A673 (cell line): ENCODE data around the gene MID1. TPM values are rescaled to one million over a fixed set of nuclear protein-coding genes. Genes with fewer than 3 reads are reported as not detected.

Experiments used
- BruUV-seq: library from RNA; stranded (reverse); fragments of 400-500 nt; replicated peaks from 2 replicates; lab custom pipeline; 2021; lab: Mats Ljungman, UMichigan
- CTCF ChIA-PET: fragments of 300-600 bp; sonication (Branson Sonifier 250); formaldehyde crosslinking; loops from one replicate; lab custom pipeline; 2022; ENCODE audit warnings: antibody characterized with exemption; lab: Charles Lee
- POLR2A ChIA-PET: fragments of 300-600 bp; sonication (Branson Sonifier 250); formaldehyde crosslinking; loops from one replicate; lab custom pipeline; 2022; ENCODE audit warnings: antibody characterized with exemption; ENCODE audit not compliant: low non-redundant PET; lab: Charles Lee
- DNase-seq: peaks from one replicate; pipeline ENCODE4 v3.0.0-alpha.2; 2015; ENCODE audit warnings: low spot score
- H3K27ac ChIP-seq: fragments of 200-600 bp; sonication (generic); 2 replicates; pipeline ENCODE4 v1.5.1; 2016; ENCODE audit warnings: mixed run types, low read depth, mild to moderate bottlenecking, mixed read lengths, antibody characterized with exemption, low read length; ENCODE audit not compliant: poor library complexity, severe bottlenecking
- H3K27me3 ChIP-seq: fragments of 200-600 bp; sonication (generic); replicated peaks from 2 replicates; pipeline ENCODE4 v1.6.1; 2017; ENCODE audit warnings: mixed run types, low read depth, mild to moderate bottlenecking, mixed read lengths, antibody characterized with exemption, low read length; ENCODE audit not compliant: insufficient read depth, poor library complexity
- H3K36me3 ChIP-seq: fragments of 200-600 bp; sonication (generic); 2 replicates; pipeline ENCODE4 v1.6.1; 2016; ENCODE audit warnings: mixed run types, mild to moderate bottlenecking, mixed read lengths, antibody characterized with exemption, low read length; ENCODE audit not compliant: insufficient read depth, poor library complexity, severe bottlenecking
- H3K4me1 ChIP-seq: fragments of 200-600 bp; sonication (generic); 2 replicates; pipeline ENCODE4 v1.6.1; 2017; ENCODE audit warnings: mixed run types, mild to moderate bottlenecking, mixed read lengths, antibody characterized with exemption, low read length; ENCODE audit not compliant: insufficient read depth, poor library complexity, severe bottlenecking
- H3K4me3 ChIP-seq: fragments of 200-600 bp; sonication (generic); 2 replicates; pipeline ENCODE4 v1.5.1; 2016; ENCODE audit warnings: low read depth, mixed run types, mild to moderate bottlenecking, mixed read lengths, low read length; ENCODE audit not compliant: poor library complexity, severe bottlenecking
- H3K9me3 ChIP-seq: fragments of 200-600 bp; sonication (generic); 2 replicates; pipeline ENCODE4 v1.6.1; 2016; ENCODE audit warnings: mixed run types, low read depth, mild to moderate bottlenecking, mixed read lengths, antibody characterized with exemption, low read length; ENCODE audit not compliant: poor library complexity, severe bottlenecking
- CTCF ChIP-seq: fragments of 300-800, 200-600 bp; sonication (generic); conservative IDR thresholded peaks from 2 replicates; pipeline ENCODE4 v1.5.1; 2017; ENCODE audit warnings: low read depth, mild to moderate bottlenecking, antibody characterized with exemption, low read length, moderate library complexity, mixed read lengths
- EZH2 ChIP-seq: fragments of 200-600 bp; sonication (generic); IDR thresholded peaks from 2 replicates; pipeline ENCODE4 v1.6.1; 2017; ENCODE audit warnings: borderline replicate concordance, low read depth, mild to moderate bottlenecking, mixed read lengths, antibody characterized with exemption, low read length; ENCODE audit not compliant: poor library complexity, severe bottlenecking
- intact Hi-C: fragments of 100-400 bp; cut with micrococcal nuclease; formaldehyde crosslinking; loops from one replicate; pipeline ENCODE4 v1.10.0; 2022; ENCODE audit not compliant: unreplicated experiment
- total RNA-seq: library from RNA; stranded (reverse); gene quantifications from 2 replicates; pipeline ENCODE4 v1.2.3, GENCODE V29; 2021

Gene MID1
- total RNA-seq, 1 experiment from 2014 or later, result 7.0 TPM

- no TSS peak for BruUV-seq
- POLR2A ChIA-PET, result no interaction called here
- intact Hi-C loops, result no loop called here
Observed at GRCh38 chrX:10441464-10441863, 178.9 kb downstream of the MID1 start.

GRCh38 chrX:10433296-10433965 lies 187.0 kb downstream of the MID1 start:
- Histone ChIP-seq H3K9me3 (no peaks in the 10 kb centered on the region), H3K27me3 (no peaks in the 10 kb centered on the region), H3K4me1 (no peaks in the 10 kb centered on the region), H3K4me3 (no peak overlapping the region), H3K27ac (no peak overlapping the region), H3K36me3 (no peaks in the 10 kb centered on the region)
- no peak for DNase-seq
- CTCF ChIA-PET, result no interaction called here
- POLR2A ChIA-PET, result no interaction called here
- TF ChIP-seq CTCF (no peak), EZH2 (no peak)
- intact Hi-C loops, result no loop called here
- no TSS peak for BruUV-seq

More at GRCh38 chrX:10441464-10441863, 178.9 kb downstream of the MID1 start:
- H3K36me3 ChIP-seq, result no peaks in the 10 kb centered on the region
- no peak for DNase-seq
- no peak overlapping the region for H3K27ac ChIP-seq
- H3K27me3 ChIP-seq, result no peaks in the 10 kb centered on the region
- CTCF ChIA-PET, result no interaction called here
- H3K9me3 ChIP-seq, result no peaks in the 10 kb centered on the region
- TF ChIP-seq EZH2 (no peak), CTCF (no peak)
- H3K4me1 ChIP-seq, result no peaks in the 10 kb centered on the region
- no peak overlapping the region for H3K4me3 ChIP-seq

GRCh38 chrX:10429908-10430307 lies 190.5 kb downstream of the MID1 start:
- BruUV-seq, result no TSS peak
- CTCF ChIA-PET, result no interaction called here
- intact Hi-C loops, result no loop called here
- Histone ChIP-seq H3K9me3 (no peaks in the 10 kb centered on the region), H3K27me3 (no peaks in the 10 kb centered on the region), H3K4me1 (no peaks in the 10 kb centered on the region), H3K4me3 (no peak overlapping the region), H3K36me3 (no peaks in the 10 kb centered on the region), H3K27ac (no peak overlapping the region)
- DNase-seq, result no peak
- POLR2A ChIA-PET, result no interaction called here
- TF ChIP-seq EZH2 (no peak), CTCF (no peak)
